Tibial nerve (tissue), 4 donors: Measurements from ENCODE around the gene TIAM1.

ENCODE experiments used
- CTCF ChIP-seq, 5 experiments: fragments of 200-600 bp in 3 of 5; fragments of 450-650 bp in 2 of 5; sonication (generic) in 3 of 5; IDR thresholded peaks; one replicate each; pipeline ENCODE4 v1.5.1; 2016 to 2019; ENCODE audit warnings: antibody characterized with exemption in 5 of 5, mild to moderate bottlenecking in 3 of 5, moderate library complexity in 2 of 5
- EP300 ChIP-seq, 2 donors: sonication (generic); formaldehyde crosslinking; IDR thresholded peaks; one replicate each; pipeline ENCODE4 v1.6.1; 2017; ENCODE audit warnings: antibody characterized with exemption in 2 of 2, mild to moderate bottlenecking in 1 of 2
- POLR2A ChIP-seq, 2 donors: fragments of 450-650 bp; IDR thresholded peaks; one replicate each; pipeline ENCODE4 v1.6.1; 2017; ENCODE audit warnings: antibody characterized with exemption in 2 of 2, mild to moderate bottlenecking in 2 of 2, moderate library complexity in 2 of 2

DNA sequence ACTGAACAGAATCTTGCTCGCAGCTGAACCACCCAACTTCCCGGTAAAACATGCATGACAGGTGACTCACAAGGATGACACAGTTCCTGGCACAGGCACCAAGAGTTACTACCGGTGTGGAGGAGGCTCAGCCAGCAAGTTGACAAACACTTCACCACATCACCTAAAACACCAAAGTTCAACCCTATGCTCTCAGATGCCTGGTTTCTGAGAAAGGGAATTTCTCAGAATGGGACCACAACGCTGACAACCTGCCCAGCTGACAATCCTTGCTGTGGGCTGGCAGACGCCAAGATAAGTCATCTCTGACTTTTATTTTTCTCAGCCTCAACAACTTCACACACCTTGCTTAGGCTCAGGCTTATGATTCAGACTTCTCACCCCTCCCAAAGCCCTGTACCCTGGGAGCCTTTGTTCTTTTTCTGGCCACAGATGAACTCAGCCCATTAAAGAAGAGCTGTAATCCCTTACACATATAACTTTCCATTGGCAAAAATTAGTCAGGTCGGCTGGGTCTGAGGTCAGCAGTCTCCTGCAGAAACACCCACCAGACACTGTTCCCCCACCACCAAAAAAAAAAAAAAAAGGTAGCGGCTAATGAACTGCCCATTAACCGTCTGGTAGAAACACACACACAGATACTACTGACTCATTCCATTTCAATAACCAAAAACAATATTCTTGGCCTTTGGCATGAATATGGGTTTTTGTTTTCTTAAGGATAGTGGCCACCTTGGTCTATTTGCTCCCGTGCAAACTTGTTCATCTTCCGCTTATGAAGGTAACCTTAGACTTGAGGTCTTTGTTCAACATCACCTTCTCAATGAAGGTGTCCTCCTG is 10.8 kb upstream of the TIAM1 start:
- TF ChIP-seq CTCF (IDR thresholded peaks at IDR 0.05) (no peak), POLR2A (IDR thresholded peaks at IDR 0.05) (no peak), EP300 (IDR thresholded peaks at IDR 0.05) (no peak)
